Parathyroid adenoma (tissue), 2 donors: ENCODE data around the gene NPAP1.

Experiments used
- H2AFZ ChIP-seq: fragments of 300-600 bp; sonication (generic); one replicate; pipeline ENCODE4 v1.7.0; 2017; ENCODE audit warnings: antibody characterized with exemption, mild to moderate bottlenecking
- H3K27ac ChIP-seq: fragments of 300-600 bp; sonication (generic); one replicate; pipeline ENCODE4 v1.7.0; 2017
- H3K27me3 ChIP-seq: fragments of 300-600 bp; sonication (generic); one replicate; pipeline ENCODE4 v1.7.0; 2017; ENCODE audit warnings: low read length; ENCODE audit not compliant: control insufficient read depth, insufficient read depth
- H3K36me3 ChIP-seq: fragments of 300-600 bp; sonication (generic); one replicate; pipeline ENCODE4 v1.7.0; 2017; ENCODE audit warnings: low read length; ENCODE audit not compliant: control insufficient read depth, insufficient read depth
- H3K4me1 ChIP-seq: fragments of 300-600 bp; sonication (generic); one replicate; pipeline ENCODE4 v1.7.0; 2017; ENCODE audit warnings: control low read depth
- H3K4me2 ChIP-seq: fragments of 300-600 bp; sonication (generic); one replicate; pipeline ENCODE4 v1.7.0; 2017; ENCODE audit warnings: low read length
- H3K4me3 ChIP-seq: fragments of 300-600 bp; sonication (generic); one replicate; pipeline ENCODE4 v1.7.0; 2017; ENCODE audit warnings: low read depth, low read length
- H3K79me2 ChIP-seq: fragments of 300-600 bp; sonication (generic); one replicate; pipeline ENCODE4 v1.7.0; 2017; ENCODE audit warnings: control low read depth
- H3K9ac ChIP-seq: fragments of 300-600 bp; sonication (generic); one replicate; pipeline ENCODE4 v1.7.0; 2017; ENCODE audit warnings: mild to moderate bottlenecking
- H3K9me3 ChIP-seq: fragments of 300-600 bp; sonication (generic); one replicate; pipeline ENCODE4 v1.7.0; 2017; ENCODE audit warnings: low read length; ENCODE audit not compliant: control insufficient read depth
- TF ChIP-seq, protein P1 (sequence below): fragments of 300-600 bp; sonication (generic); IDR thresholded peaks from one replicate; pipeline ENCODE4 v1.7.0; 2017; ENCODE audit warnings: antibody characterized with exemption, mild to moderate bottlenecking
- donor health status: primary hyperparathyroidism.

NPAP1 gene

DNA sequence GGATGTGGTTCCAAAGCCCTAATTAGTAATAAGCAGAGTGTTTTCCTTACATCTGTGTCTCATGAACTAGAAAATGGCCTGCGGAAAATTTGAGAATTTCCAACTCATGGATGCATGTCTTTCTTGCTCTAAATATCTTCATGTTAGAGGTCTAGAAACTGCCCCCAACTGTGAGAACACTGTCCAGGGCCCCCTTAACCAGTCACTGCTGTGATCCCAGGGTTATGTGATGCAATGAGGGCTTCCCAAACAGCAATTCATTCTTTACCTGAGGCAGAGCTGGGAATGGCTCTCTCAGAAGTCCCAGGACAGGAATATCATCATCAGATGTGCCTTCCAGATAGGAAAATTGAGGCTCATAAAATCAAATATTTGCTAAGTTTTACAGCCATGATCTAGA lies 8.2 kb downstream of the NPAP1 start:
- Histone ChIP-seq H2AFZ (no peak overlapping the region), H3K9me3 (no peaks in the 10 kb centered on the region), H3K36me3 (no peaks in the 10 kb centered on the region), H3K4me1 (no peaks in the 10 kb centered on the region), H3K27me3 (no peaks in the 10 kb centered on the region), H3K9ac (no peak overlapping the region), H3K79me2 (no peaks in the 10 kb centered on the region), H3K27ac (no peak overlapping the region), H3K4me3 (no peak overlapping the region), H3K4me2 (no peak overlapping the region)
- TF ChIP-seq, protein P1, sequence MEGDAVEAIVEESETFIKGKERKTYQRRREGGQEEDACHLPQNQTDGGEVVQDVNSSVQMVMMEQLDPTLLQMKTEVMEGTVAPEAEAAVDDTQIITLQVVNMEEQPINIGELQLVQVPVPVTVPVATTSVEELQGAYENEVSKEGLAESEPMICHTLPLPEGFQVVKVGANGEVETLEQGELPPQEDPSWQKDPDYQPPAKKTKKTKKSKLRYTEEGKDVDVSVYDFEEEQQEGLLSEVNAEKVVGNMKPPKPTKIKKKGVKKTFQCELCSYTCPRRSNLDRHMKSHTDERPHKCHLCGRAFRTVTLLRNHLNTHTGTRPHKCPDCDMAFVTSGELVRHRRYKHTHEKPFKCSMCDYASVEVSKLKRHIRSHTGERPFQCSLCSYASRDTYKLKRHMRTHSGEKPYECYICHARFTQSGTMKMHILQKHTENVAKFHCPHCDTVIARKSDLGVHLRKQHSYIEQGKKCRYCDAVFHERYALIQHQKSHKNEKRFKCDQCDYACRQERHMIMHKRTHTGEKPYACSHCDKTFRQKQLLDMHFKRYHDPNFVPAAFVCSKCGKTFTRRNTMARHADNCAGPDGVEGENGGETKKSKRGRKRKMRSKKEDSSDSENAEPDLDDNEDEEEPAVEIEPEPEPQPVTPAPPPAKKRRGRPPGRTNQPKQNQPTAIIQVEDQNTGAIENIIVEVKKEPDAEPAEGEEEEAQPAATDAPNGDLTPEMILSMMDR = no peak

- Histone ChIP-seq H3K79me2 (no peaks in the 10 kb centered on the region), H3K9ac (no peak overlapping the region), H3K4me1 (no peaks in the 10 kb centered on the region), H3K4me3 (no peak overlapping the region), H3K9me3 (no peaks in the 10 kb centered on the region), H3K36me3 (no peaks in the 10 kb centered on the region), H3K27ac (no peak overlapping the region), H3K27me3 (no peaks in the 10 kb centered on the region), H3K4me2 (no peak overlapping the region), H2AFZ (no peak overlapping the region)
- TF ChIP-seq, protein P1 = no peak
Observed at GRCh38 chr15:24684313-24684712, 8.7 kb downstream of the NPAP1 start.

GRCh38 chr15:24696201-24696600 lies 20.6 kb downstream of the NPAP1 start:
- Histone ChIP-seq H3K79me2 (no peaks in the 10 kb centered on the region), H3K4me1 (no peaks in the 10 kb centered on the region), H3K27me3 (no peaks in the 10 kb centered on the region), H3K9ac (no peak overlapping the region), H2AFZ (no peak overlapping the region), H3K9me3 (no peaks in the 10 kb centered on the region), H3K27ac (no peak overlapping the region), H3K4me2 (no peak overlapping the region), H3K4me3 (no peak overlapping the region), H3K36me3 (no peaks in the 10 kb centered on the region)
- TF ChIP-seq, protein P1 = no peak

DNA sequence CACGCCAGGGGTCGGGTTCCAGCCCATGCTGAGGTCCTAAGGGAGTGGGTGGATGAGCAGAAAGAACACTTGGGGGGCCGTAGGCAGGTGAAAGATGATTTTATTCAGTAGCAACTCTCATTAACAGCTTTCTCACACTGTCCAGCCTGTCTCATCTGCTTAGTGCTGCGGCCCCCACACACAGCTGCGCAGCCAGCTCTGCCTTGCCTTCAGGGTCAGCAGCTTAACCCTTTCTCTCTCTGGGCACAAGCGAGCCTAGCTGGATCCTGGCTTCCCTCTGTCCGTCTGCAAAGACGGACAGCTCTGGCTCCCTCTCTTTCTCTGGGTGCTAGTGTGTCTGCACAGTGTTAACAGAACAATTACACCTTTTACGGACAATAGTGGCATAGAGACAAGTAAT lies 21.3 kb downstream of the NPAP1 start:
- H3K79me2 ChIP-seq = no peaks in the 10 kb centered on the region
- H3K4me3 ChIP-seq = no peak overlapping the region
- H3K27me3 ChIP-seq = no peaks in the 10 kb centered on the region
- no peak overlapping the region for H3K4me2 ChIP-seq
- no peaks in the 10 kb centered on the region for H3K36me3 ChIP-seq
- no peak overlapping the region for H3K9ac ChIP-seq
- TF ChIP-seq, protein P1 = no peak
- no peak overlapping the region for H2AFZ ChIP-seq
- H3K9me3 ChIP-seq = no peaks in the 10 kb centered on the region
- H3K27ac ChIP-seq = no peak overlapping the region
- H3K4me1 ChIP-seq = no peaks in the 10 kb centered on the region

DNA sequence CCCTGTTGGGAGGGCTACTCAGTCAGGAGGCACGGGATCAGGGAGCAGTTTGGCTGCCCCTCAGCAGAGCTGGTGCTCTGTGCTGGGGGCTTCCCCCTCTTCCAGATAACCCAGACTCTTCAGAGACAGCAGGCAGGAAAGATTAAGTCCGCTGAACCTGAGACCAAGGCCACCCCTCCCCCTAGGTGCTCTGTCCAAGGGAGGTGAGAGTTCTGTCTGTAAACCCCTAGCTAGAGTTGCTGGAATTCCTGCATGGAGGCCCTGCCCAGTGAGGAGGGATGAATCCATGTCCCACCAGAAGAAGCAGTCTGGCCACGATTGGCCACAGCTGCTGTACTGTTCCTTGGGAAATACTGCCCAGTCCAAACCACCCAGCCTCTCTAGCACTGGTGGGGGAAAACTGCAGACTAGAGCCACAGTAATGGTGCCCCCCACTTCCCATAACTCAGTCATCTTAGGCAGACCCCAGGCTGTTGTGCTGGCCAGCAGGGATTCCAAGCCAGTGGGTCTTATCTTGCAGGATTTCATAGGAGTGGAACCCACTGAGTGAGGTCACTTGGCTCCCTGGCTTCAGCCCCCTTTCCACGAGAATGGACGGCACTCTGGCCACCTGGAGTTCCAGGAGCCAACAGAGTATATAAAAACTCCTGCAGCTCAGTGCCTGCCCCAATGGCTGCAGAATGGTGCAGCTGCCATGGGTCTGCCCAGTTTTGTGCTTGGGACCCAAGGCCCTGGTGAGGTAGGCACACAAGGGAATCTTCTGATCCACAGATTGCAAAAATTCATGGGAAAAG lies 42.9 kb downstream of the NPAP1 start:
- Histone ChIP-seq H2AFZ (no peak overlapping the region), H3K79me2 (no peaks in the 10 kb centered on the region), H3K27ac (no peak overlapping the region), H3K36me3 (no peaks in the 10 kb centered on the region), H3K9ac (no peak overlapping the region), H3K4me1 (no peaks in the 10 kb centered on the region), H3K4me3 (no peak overlapping the region), H3K9me3 (no peaks in the 10 kb centered on the region), H3K4me2 (no peak overlapping the region), H3K27me3 (no peaks in the 10 kb centered on the region)
- TF ChIP-seq, protein P1 = no peak
